KOPT-K1 (cell line): ENCODE measurements around the gene HNRNPM.
"Not testable (repeated sequence)": the region's sequence is repeated elsewhere in the genome, so short reads cannot be mapped to it uniquely, and the experiment has no call there.

Source experiments
- H3K27ac ChIP-seq: fragments of 200-600 bp; sonication (generic); 2 replicates; pipeline ENCODE4 v1.5.1; 2016; ENCODE audit warnings: antibody characterized with exemption, mild to moderate bottlenecking, low read depth, low read length; ENCODE audit not compliant: poor library complexity, severe bottlenecking
- H3K36me3 ChIP-seq: fragments of 200-600 bp; sonication (generic); 2 replicates; pipeline ENCODE4 v1.5.1; 2017; ENCODE audit warnings: antibody characterized with exemption, mild to moderate bottlenecking, low read length, moderate library complexity; ENCODE audit not compliant: insufficient read depth
- H3K9me3 ChIP-seq: fragments of 200-600 bp; sonication (generic); 2 replicates; pipeline ENCODE4 v1.5.1; 2017; ENCODE audit warnings: antibody characterized with exemption, low read length, mild to moderate bottlenecking; ENCODE audit not compliant: insufficient read depth, poor library complexity, severe bottlenecking

HNRNPM gene

DNA sequence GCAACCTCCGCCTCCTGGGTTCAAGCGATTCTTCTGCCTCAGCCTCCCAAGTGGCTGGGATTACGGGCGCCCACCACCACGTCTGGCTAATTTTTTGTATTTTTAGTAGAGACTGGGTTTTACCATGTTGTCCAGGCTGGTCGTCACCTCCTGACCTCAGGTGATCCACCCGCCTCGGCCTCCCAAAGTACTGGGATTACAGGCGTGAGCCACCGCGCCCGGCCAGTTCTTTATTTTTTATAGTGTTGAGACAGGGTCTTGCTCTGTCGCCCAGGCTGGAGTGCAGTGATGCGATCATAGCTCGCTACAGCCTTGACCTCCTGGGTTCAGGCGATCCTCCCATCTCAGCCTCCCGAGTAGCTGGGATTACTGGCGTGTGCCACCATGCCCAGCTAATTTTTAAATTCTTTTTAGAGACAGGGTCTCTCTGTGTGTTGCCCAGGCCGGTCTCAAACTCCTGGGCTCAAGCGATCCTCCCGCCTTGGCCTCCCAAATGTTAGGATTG lies 69.8 kb downstream of the HNRNPM start:
- not testable (repeated sequence) for H3K9me3 ChIP-seq
- Histone ChIP-seq H3K27ac (peak overlapping the region; percentile 97), H3K36me3 (peaks cover 11% of the 10 kb centered on the region)

DNA sequence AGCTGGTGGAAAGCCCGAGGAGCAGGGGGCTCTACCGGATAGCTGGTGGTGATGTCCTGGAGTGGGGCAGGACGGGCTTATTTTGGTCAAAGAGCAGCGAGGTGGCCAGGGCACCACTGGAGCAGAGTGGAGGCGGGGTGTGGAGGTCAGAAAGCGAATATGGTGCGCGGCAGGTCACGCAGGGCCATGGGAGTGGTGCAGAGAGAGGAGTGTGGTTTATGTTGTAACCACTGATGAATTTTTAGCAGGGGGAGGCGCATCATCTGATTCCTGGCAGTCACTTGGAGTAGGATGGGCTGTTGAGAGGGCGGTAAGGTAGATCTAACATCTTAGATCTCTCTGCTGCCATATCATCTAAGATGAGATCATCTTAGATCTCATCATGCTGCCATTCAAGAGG lies 70.5 kb downstream of the HNRNPM start:
- peaks cover 10% of the 10 kb centered on the region for H3K36me3 ChIP-seq
- no peaks in the 10 kb centered on the region for H3K9me3 ChIP-seq
- peak overlapping the region; percentile 97 for H3K27ac ChIP-seq

DNA sequence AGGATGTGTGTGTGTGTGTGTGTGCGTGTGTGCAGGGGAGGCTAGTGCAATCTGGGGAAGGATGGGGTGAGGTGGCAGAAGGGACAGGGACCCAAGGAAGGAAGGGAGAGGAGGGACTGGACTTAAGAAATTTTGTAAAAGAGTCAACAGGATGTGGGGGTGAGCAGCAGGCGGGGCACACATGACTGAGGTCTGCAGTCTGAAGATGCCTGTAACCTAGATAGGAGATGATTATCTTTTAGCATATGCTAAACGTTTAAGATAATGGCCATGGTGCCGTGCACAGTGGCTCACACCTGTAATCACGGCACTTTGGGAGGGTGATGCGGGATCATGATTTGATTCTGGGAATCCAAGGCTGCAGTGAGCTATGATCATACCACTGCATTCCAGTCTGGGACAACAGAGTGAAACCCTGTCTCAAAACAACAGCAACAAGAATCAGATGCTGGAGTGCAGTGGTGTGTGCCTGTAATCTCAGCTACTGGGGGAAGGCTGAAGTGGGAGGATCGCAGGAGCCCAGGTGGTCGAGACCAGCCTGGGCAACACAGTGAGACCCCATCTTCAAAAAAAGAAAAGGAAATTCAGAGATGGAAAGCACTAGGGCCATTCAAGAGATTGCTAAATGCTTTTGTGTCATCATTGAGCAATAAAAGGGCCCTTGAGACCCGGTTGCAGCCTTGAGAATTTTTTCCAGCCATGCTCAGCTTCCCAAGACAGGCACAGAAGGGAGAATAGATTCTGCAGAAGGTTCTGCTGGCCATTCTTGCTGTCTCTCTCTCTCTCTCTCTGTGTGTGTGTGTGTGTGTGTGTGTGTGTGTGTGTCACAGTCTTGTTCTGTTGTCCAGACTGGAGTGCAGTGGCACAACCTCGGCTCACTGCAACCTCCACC lies 73.0 kb downstream of the HNRNPM start:
- Histone ChIP-seq H3K9me3 (no peaks in the 10 kb centered on the region), H3K27ac (peak overlapping the region; percentile 61), H3K36me3 (no peaks in the 10 kb centered on the region)

DNA sequence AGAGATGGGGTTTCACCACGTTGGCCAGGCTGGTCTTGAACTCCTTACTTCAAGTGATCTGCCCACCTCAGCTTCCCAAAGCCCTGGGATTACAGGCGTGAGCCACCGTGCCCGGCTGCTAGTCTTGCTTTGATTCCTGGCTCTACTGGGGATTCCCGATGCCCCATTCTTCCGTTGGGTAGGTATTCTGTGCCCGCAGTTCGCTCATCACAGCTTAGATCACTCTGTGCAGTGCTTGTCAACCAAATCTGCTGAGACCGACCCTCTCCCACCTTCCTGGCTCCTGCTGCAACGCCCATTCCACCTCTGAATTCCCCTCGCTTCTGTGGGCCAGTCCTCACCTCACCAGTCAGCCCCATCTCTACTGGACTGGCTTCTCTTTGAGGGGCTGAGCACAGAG lies 73.8 kb downstream of the HNRNPM start:
- Histone ChIP-seq H3K27ac (peak overlapping the region; percentile 61), H3K9me3 (no peaks in the 10 kb centered on the region), H3K36me3 (no peaks in the 10 kb centered on the region)

DNA sequence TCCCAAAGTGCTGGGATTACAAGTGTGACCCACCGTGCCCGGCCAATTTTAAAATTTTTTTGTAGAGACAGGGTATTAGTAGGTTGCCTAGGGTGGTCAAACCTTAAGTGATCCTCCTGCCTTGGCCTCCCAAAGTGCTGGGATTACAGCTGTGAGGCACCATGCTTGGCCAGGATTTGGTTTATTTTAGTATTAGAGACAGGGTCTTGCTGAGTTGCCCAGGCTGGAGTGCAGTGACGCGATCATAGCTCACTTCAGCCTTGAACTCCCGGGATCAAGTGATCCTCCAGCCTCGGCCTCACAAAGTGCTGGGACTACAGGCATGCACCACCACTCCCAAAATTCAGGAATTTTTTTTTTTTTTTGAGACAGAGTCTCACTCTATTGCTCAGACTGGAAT lies 74.6 kb downstream of the HNRNPM start:
- H3K27ac ChIP-seq: no peak overlapping the region
- no peaks in the 10 kb centered on the region for H3K36me3 ChIP-seq
- H3K9me3 ChIP-seq: no peaks in the 10 kb centered on the region

DNA sequence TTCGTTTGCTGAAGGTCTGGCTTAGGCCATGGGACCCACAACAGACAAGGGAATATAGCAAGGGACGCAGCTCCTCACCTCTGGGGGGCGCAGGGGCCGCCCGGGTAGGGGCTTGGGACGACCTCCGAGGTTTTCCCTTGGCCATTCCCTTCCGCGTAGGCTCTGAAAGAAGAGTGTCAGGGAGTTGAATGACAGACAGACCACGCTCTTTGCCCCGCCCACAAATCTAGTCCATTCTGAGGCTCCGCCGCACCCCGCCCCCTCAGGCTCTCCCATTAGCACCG lies 80.6 kb downstream of the HNRNPM start:
- no peaks in the 10 kb centered on the region for H3K9me3 ChIP-seq
- no peaks in the 10 kb centered on the region for H3K36me3 ChIP-seq
- H3K27ac ChIP-seq: no peak overlapping the region

DNA sequence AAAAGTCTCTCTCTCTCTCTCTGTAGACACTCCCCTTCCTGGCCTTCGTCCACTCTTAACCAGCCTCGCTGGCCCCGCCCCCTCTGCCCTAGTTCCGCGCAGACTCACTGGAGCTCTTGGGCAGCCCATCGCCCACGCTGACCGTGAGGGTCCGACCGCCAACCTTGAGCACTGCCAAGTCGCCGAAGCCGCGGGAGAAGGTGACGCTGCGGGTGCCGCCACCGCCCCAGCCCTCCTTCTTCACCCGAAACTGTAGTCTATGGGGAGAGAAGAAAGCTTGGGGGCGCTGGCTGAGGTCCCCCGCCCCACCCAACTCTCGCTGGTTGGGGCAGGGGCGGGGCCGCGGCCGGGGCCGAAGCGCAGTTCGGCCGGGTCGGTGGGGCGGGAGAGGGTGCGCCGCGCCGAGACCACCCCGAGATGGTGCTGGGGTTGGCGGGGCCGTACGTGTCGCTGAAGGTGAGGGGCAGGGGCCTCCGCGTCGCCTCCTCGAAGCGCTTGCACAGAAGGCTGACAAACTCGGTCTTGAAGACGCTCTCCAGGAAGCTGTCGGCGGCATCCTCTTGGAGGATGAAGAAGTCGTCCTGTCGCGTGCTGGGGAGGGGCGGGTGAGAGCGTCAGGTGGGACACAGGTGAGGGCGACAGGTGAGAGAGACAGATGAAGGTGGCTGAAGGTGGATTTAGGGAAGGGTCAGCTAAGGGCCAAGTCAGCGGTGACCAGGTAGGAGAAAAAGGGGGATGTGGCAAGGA lies 81.7 kb downstream of the HNRNPM start:
- Histone ChIP-seq H3K9me3 (no peaks in the 10 kb centered on the region), H3K36me3 (no peaks in the 10 kb centered on the region), H3K27ac (no peak overlapping the region)

DNA sequence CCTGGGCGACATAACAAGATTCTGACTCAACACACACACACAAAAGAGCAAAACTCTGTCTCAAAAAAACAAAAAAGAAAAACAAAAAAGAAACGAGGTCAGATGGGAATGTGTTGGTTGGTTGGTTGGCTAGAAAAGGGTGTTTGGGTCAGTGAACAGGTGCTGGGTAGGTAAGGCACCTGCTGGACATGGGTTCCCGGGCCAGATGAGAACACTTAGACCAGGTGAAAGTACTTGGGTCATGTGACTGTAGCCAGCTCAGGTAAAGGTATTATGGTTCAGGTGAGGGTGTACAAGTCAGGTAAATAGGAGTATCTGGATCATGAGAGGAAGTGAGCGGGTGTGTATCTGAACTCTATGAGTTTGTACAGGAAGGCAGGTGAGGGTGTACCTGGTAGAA lies 83.7 kb downstream of the HNRNPM start:
- H3K27ac ChIP-seq: no peak overlapping the region
- H3K9me3 ChIP-seq: no peaks in the 10 kb centered on the region
- H3K36me3 ChIP-seq: no peaks in the 10 kb centered on the region

DNA sequence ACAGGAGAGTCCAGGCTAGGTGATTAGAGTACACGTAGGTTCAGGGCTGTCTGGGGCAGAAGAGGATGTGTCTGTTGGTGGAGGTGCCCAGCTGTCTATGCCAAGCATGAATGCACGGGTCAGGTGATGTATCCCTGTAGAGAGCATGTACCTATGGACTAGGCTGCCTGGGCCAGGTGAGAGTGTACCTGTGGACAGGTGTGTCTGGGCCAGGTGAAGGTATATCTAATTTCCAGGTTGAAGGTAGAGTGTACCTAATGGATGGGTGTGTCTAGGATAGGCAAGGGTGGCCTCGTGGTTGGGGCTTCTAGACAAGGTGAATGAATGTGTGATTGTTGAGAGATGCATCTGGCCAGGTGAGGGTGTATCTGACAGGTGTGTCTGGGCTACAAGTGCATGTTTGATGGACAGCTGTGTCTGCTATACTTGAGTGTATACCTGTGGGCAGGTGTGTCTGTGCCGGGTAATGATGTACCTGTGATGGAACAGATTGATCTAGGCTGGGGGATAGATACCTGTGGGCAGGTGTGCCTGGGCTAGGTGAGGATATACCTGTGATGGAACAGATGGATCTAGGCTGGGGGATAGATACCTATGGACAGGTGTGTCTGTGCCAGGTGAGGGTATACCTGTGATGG lies 84.7 kb downstream of the HNRNPM start:
- H3K9me3 ChIP-seq: no peaks in the 10 kb centered on the region
- H3K36me3 ChIP-seq: no peaks in the 10 kb centered on the region
- no peak overlapping the region for H3K27ac ChIP-seq

DNA sequence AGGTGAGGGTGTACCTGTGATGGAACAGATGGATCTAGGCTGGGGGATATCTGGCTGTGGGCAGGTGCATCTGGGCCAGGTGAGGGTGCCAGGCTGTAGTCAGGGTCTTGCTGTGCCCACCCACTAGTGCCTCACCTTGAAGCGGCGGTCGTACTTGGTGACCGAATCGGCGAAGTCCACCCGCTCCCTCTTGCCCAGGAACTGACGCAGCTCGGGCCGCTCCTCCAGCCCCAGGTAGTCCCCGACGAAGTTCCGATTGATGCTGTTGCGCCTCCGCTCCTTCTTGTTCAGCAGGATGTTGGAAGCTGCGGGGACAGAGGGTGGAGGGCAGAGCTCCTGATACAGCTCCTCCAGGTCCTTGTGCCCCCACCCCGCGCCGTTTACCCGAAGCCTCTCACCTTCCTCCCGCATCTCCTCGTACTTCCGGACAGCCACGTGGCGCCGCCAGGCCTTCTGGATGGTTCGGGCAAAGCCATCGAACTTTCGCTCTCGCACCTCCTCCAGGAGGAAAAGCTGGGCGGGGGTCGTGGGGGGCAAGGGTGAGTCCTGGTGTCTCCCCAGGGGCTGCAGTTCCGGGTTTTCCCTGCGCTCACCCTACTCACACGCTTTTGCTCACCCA lies 85.4 kb downstream of the HNRNPM start:
- no peak overlapping the region for H3K27ac ChIP-seq
- H3K36me3 ChIP-seq: no peaks in the 10 kb centered on the region
- H3K9me3 ChIP-seq: no peaks in the 10 kb centered on the region

DNA sequence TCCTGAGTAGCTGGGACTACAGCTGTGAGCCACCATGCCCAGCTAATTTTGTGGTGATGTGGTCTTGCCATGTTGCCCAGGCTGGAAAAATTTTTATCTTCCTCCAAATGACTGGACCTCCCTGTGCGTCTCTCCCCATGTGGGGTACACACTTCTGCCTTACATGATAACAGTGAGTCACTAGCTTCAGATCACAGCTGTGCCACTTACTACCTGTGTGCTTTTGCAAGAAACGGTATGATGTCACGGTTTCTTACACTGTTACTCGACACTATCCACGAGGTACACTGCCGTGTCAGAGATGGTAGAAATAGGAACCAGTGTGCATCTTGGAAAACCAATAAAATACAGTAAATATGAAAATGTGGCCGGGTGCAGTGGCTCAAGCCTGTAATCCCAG lies 86.7 kb downstream of the HNRNPM start:
- Histone ChIP-seq H3K9me3 (no peaks in the 10 kb centered on the region), H3K36me3 (no peaks in the 10 kb centered on the region), H3K27ac (no peak overlapping the region)

DNA sequence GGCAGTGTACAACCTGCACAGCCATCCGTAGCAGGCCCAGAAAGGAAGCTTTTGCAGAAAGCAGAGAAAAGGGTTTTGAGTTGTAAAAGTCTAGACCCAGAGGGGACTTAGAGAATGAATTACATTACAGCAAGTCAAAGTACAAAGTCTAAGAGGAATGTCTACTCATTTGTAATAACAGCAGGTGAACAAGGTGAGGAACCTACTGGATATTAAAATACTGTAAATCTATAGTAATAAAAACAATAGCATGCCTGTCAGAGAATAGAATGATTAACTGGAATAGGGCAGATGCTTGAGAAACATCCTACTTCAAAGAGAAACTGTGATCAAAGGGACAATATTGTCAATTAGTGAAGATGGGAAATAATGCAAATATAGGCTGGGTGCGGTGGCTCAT lies 87.5 kb downstream of the HNRNPM start:
- Histone ChIP-seq H3K9me3 (no peaks in the 10 kb centered on the region), H3K36me3 (no peaks in the 10 kb centered on the region), H3K27ac (no peak overlapping the region)

DNA sequence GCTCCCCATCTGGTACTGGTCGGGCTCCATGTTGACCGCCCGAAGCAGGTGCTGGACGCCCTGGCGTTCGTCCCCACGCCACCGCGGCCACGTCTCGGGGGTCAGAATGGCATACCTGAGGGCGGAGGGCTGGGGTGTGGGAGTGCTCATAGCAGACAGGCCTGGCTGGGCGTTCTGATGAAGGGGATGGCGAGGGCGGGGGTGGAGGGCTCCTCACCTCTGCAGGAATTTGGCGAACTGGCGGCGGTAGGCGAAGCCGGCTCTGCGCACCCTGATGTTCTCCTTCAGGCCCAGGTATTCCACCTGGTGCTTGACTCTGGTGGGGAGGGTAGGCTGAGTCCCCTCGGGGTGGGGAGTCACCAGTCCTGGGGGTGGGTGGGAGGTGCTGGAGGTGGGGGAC lies 91.5 kb downstream of the HNRNPM start:
- Histone ChIP-seq H3K36me3 (no peaks in the 10 kb centered on the region), H3K27ac (no peak overlapping the region), H3K9me3 (no peaks in the 10 kb centered on the region)

DNA sequence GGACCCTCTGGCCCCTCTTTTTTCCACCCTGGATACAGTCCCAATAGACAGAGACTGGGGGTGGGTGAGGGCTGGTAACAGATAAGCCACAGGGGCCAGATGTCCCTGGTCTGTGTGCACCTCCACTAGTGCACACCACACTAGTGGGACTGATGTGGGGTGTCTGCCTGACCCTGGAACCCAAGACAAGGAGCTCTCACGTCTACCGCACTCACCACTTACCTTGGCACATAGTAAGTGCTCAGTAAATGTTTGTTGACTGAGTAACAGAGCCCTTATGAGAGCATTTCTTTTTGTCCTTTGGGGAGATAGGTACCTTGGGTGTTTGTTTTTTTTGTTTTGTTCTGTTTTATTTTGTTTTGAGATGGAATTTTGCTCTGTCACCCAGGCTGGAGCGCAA lies 92.3 kb downstream of the HNRNPM start:
- Histone ChIP-seq H3K27ac (no peak overlapping the region), H3K9me3 (no peaks in the 10 kb centered on the region), H3K36me3 (no peaks in the 10 kb centered on the region)
